NCI-H1930 (cell line): Measurements from ENCODE around the gene PWWP2B.

Experiments used
- DNase-seq, 2 experiments: peaks; one replicate each; lab custom pipeline; 2025; lab: John Stamatoyannopoulos, UW

PWWP2B gene

GRCh38 chr10:132419538-132420468 is 22.8 kb downstream of the PWWP2B start:
- no peak for DNase-seq

GRCh38 chr10:132420469-132420980 is 23.5 kb downstream of the PWWP2B start:
- no peak for DNase-seq

- DNase-seq = no peak
These were observed 24.2 kb downstream of the PWWP2B start for GRCh38 chr10:132420981-132421846.

- DNase-seq = no peak
These were observed 25.1 kb downstream of the PWWP2B start for GRCh38 chr10:132421847-132422751.

- no peak for DNase-seq
These were observed 26.2 kb downstream of the PWWP2B start for GRCh38 chr10:132422903-132423825.

- DNase-seq = no peak
These were observed 27.2 kb downstream of the PWWP2B start for GRCh38 chr10:132423966-132424861.

- no peak for DNase-seq
These were observed 28.2 kb downstream of the PWWP2B start for GRCh38 chr10:132425029-132425756.

- DNase-seq = no peak
These were observed 28.8 kb downstream of the PWWP2B start for GRCh38 chr10:132425757-132426155.

- DNase-seq = no peak
These were observed 30.2 kb downstream of the PWWP2B start for GRCh38 chr10:132427006-132427771.

GRCh38 chr10:132427939-132428367 is 31.0 kb downstream of the PWWP2B start:
- no peak for DNase-seq

- no peak for DNase-seq
These were observed 31.5 kb downstream of the PWWP2B start for GRCh38 chr10:132428486-132428995.

GRCh38 chr10:132429281-132430230 is 32.6 kb downstream of the PWWP2B start:
- DNase-seq = no peak

GRCh38 chr10:132430231-132430743 is 33.3 kb downstream of the PWWP2B start:
- no peak for DNase-seq

- no peak for DNase-seq
These were observed 33.9 kb downstream of the PWWP2B start for GRCh38 chr10:132430861-132431271.

GRCh38 chr10:132431537-132432175 is 34.7 kb downstream of the PWWP2B start:
- DNase-seq = no peak

GRCh38 chr10:132432176-132432540 is 35.2 kb downstream of the PWWP2B start:
- no peak for DNase-seq
